Colonic mucosa (tissue), 4 donors: ENCODE data around the gene MAD1L1. TPM values are rescaled to one million over a fixed set of nuclear protein-coding genes. Genes with fewer than 3 reads are reported as not detected.

Experiments
- DNase-seq: peaks from one replicate; pipeline ENCODE4 v3.0.0-alpha.2; 2020
- H3K27ac ChIP-seq: fragments of 200-600 bp; one replicate; pipeline ENCODE4 v1.8.0; 2021
- H3K27me3 ChIP-seq: fragments of 200-600 bp; one replicate; pipeline ENCODE4 v1.8.0; 2021
- H3K36me3 ChIP-seq: fragments of 200-600 bp; one replicate; pipeline ENCODE4 v1.8.0; 2021
- H3K4me1 ChIP-seq: fragments of 200-600 bp; one replicate; pipeline ENCODE4 v1.8.0; 2021; ENCODE audit warnings: mild to moderate bottlenecking
- H3K4me3 ChIP-seq: fragments of 200-600 bp; one replicate; pipeline ENCODE4 v1.8.0; 2021
- H3K9ac ChIP-seq, 2 donors: one replicate each; pipeline ENCODE4 v1.7.0; 2013; ENCODE audit warnings: control low read depth in 2 of 2, low read depth in 2 of 2, low read length in 2 of 2
- H3K9me3 ChIP-seq: fragments of 200-600 bp; one replicate; pipeline ENCODE4 v1.8.0; 2021
- CTCF ChIP-seq: fragments of 200-600 bp; IDR thresholded peaks from one replicate; pipeline ENCODE4 v1.8.0; 2022; ENCODE audit warnings: antibody characterized with exemption, mild to moderate bottlenecking
- intact Hi-C: fragments of 100-400 bp; cut with DNase I; formaldehyde crosslinking; loops from one replicate; pipeline ENCODE4 v1.14.1; 2022
- total RNA-seq, 2 donors: library from RNA; stranded (reverse); fragmentation: NEBNext Ultra II Directional in 1 of 2; extraction: Animal tissue kit (Norgen Biotek cat#: 25700) in 1 of 2; gene quantifications; one replicate each; pipeline ENCODE4 v1.2.1, GENCODE V29; 2021
- donor health status: healthy.
- donor health status: DM: no; HTN: no; CAD: no.
- donor health status: DM: no; HTN: no; CAD: no.

The MAD1L1 gene
- total RNA-seq, 2 donors from 2014 or later, result 18.2 to 47.0 TPM

GRCh38 chr7:2016021-2016631 is 216.6 kb downstream of the MAD1L1 start:
- Histone ChIP-seq H3K27me3 (no peaks in the 10 kb centered on the region), H3K36me3 (no peaks in the 10 kb centered on the region), H3K27ac (no peak overlapping the region), H3K9me3 (no peaks in the 10 kb centered on the region), H3K4me3 (no peak overlapping the region), H3K4me1 (no peaks in the 10 kb centered on the region), H3K9ac (no peak overlapping the region)
- DNase-seq, result no peak
- TF ChIP-seq CTCF, result no peak
- intact Hi-C loops, result no loop called here

- Histone ChIP-seq H3K27me3 (no peaks in the 10 kb centered on the region), H3K9me3 (no peaks in the 10 kb centered on the region), H3K4me1 (no peaks in the 10 kb centered on the region), H3K27ac (no peak overlapping the region), H3K4me3 (no peak overlapping the region), H3K36me3 (no peaks in the 10 kb centered on the region), H3K9ac (no peak overlapping the region)
- intact Hi-C loops, result no loop called here
- DNase-seq, result no peak
- TF ChIP-seq CTCF, result no peak
Observed at GRCh38 chr7:2015251-2015871, 217.4 kb downstream of the MAD1L1 start.

- Histone ChIP-seq H3K9me3 (no peaks in the 10 kb centered on the region), H3K36me3 (no peaks in the 10 kb centered on the region), H3K9ac (no peak overlapping the region), H3K4me1 (no peaks in the 10 kb centered on the region), H3K4me3 (no peak overlapping the region), H3K27me3 (no peaks in the 10 kb centered on the region), H3K27ac (no peak overlapping the region)
- TF ChIP-seq CTCF, result no peak
- intact Hi-C loops, result no loop called here
- DNase-seq, result no peak
Observed at GRCh38 chr7:2014391-2015241, 218.1 kb downstream of the MAD1L1 start.

GRCh38 chr7:2013381-2014311 is 219.1 kb downstream of the MAD1L1 start:
- H3K36me3 ChIP-seq, result no peaks in the 10 kb centered on the region
- DNase-seq, result no peak
- no peak overlapping the region for H3K4me3 ChIP-seq
- no peaks in the 10 kb centered on the region for H3K4me1 ChIP-seq
- intact Hi-C loops, result no loop called here
- no peak overlapping the region for H3K9ac ChIP-seq
- no peak for TF ChIP-seq CTCF
- no peaks in the 10 kb centered on the region for H3K27me3 ChIP-seq
- H3K27ac ChIP-seq, result no peak overlapping the region
- no peaks in the 10 kb centered on the region for H3K9me3 ChIP-seq

- DNase-seq, result no peak
- Histone ChIP-seq H3K4me1 (no peaks in the 10 kb centered on the region), H3K4me3 (no peak overlapping the region), H3K9me3 (no peaks in the 10 kb centered on the region), H3K36me3 (no peaks in the 10 kb centered on the region), H3K27ac (no peak overlapping the region), H3K9ac (no peak overlapping the region), H3K27me3 (no peaks in the 10 kb centered on the region)
- intact Hi-C loops, result no loop called here
- TF ChIP-seq CTCF, result no peak
Observed at GRCh38 chr7:2012981-2013380, 219.8 kb downstream of the MAD1L1 start.
